Hematopoietic multipotent progenitor cell treated with erythropoietin and hydrocortisone succinate and interleukin-3 and kit ligand, for 8 days (in vitro differentiated cells): ENCODE results near the gene TRIP6.

Source experiments
- DNase-seq: peaks from one replicate; pipeline ENCODE4 v3.0.0-alpha.2; 2015

TRIP6 gene

DNA sequence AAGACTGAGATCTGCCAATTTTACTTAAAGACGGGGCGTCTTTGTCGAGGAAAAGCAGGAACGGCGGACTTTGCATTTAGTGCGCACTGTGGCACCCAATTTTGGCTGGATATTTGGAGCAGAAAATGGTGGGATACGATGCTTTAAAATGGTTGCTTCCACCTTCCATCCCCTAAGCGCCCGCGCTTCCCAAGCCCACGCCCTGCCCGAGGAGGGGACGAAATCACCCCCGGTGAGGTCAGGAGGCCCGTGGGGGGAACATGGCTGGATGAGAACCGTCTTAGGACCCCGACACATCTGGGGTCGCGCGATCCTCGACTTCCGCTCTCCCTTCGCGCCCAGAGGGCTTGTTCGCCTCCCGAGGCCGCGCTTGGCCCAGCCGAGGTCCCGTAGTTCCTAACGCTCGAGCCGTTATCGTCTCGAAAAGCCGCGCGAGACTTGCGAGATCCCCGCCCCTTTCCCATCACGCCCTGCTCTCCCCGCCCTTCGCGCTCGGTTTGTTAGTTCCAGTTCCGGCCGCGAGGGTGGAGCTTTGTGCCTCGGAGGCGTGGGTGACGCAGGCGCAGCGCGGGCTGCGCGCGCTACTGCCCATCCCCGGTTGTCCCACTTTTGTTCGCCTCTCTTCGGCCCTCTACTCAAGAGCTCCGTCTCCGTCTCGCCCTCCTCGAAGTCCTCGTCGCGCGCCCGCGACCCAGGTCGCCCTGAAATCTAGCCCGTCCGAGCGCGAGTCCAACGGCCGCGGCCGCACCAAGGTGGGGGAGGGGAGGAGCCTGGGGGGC is 7.6 kb downstream of the TRIP6 start, which contains the start of gene SRRT:
Gene SRRT (plus strand): TSS at position 527 of the 779 bp plus-strand sequence. CDS start 488 bp downstream, outside the sequence.
- DNase-seq, result peak; percentile 99

DNA sequence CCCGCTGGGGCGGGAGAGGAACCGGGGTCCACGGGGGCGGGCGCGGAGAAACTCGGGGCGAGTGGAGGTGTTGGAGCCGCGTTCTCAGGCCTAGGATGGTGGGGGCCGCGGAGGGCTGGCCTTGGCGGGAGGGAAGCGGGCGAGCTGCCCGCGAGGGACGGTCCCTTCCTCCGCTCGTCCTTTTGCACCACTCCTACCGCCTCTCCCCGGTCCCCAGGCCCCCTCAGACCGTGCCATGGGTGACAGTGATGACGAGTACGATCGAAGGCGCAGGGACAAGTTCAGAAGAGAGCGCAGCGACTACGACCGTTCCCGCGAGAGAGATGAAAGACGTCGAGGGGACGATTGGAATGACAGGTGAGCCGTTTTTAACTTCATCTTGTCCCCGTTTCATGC is 8.2 kb downstream of the TRIP6 start:
- DNase-seq, result peak; percentile 46

DNA sequence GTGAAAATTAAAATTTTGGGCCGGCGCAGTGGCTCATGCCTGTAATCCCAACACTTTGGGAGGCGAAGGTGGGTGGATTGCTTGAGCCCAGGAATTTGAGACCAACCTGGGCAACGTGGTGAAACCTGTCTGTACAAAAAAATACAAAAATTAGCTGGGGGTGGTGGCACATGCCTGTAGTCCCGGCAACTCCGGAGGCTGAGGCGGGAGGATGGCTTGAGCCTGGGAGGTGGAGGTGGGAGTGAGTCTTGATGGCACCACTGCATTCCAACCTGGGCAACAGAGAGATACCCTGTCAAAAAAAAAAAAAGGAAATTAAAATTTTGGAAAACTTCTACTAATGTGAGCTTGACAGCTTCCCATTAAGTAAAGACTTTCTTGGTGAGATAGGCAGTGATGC is 10.8 kb downstream of the TRIP6 start:
- no peak for DNase-seq

DNA sequence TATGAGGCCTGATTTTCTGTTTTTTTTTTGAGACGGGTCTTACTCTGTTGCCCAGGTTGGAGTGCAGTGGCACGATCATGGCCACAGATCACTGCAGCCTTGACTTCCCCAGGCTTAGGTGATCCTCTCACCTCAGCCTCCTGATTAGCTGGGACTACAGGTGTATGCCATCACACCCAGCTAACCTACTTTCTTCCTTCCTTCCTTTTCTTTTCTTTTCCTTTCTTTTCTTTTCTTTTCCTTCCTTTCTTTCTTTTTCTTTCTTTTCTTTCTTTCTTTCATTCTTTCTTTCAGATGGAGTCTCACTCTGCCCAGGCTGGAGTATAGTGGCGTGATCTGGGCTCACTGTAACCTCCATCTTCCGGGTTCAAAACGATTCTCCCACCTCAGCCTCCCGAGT is 11.5 kb downstream of the TRIP6 start:
- no peak for DNase-seq

DNA sequence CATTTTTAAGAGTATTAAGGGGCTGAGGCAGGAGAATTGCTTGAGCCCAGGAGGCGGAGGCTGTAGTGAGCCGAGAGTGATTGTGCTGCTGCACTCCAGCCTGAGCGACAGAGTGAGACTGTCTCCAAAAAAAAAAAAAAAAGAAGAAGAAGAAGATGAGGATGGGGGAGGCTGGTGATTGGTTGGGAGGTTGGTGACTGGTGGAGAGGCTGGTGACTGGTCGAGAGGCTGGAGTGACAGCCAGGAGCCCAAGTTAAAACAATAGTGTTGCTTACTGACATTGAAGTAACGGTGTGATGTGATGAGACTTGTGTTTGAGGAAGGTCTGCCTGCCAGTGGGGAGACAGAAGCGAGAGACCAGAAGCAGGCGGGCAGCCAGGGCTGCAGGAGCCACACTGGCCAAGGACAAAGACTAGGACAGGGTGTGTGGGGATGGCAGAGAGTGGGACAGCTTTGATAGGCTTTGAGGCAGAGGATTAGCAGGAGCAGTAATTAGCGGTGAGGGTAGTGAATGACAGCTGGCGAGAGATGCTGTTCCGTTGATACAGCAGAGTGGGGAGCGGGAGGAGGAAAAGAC is 12.6 kb downstream of the TRIP6 start:
- no peak for DNase-seq

DNA sequence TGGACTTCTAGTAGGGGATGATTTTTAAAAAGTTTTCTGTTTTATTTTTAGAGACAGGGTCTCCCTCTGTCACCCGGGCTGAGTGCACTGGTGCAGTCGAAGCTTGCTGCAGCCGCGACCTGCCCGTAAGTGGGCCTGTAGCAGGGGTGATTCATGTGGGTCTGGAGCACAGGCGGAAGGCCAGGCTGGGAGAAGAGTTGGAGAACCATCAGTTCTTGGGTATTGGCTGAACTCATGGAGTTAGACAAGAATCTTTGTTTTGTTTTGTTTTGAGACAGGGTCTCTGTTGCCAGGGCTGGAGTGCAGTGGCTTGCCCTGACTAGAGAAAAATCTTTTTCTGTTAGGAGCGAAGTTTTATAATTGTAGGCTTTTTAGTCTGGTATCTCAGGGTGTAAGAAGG is 13.5 kb downstream of the TRIP6 start:
- no peak for DNase-seq

DNA sequence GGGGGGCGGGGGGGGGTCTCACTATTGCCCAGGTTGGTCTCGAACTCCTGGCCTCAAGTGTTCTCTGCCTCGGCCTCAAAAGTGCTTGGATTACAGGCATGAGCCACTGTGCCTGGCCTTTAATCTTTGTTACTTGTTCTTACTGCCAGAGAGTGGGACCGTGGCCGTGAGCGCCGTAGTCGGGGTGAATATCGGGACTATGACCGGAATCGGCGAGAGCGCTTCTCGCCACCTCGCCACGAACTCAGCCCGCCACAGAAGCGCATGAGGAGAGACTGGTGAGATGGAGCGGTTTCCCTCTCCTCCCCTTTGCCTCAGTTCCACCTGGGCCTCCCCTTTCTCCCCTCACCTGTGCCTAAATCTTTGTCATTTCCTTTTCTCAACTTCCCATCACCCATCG is 13.9 kb downstream of the TRIP6 start:
- DNase-seq, result no peak

DNA sequence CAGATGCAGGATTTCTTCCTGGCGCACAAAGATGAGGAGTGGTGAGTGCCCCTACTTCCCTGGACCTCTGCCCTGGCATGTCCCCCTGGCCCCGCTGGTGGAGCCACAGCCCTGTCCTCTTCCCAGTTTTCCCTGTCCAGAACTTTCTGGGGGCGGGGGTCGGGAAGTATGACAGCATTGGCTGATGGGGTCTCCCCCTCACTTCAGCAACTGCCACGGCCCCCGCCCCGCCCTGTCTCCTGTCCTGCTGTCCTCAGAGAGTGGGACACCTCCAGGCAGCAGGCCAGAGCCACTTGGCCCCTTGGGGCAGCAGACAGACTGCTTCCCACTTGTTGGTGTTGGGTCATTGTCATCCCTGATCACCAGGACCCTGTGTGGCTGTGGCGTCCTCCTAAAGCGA is 15.0 kb downstream of the TRIP6 start:
- no peak for DNase-seq

DNA sequence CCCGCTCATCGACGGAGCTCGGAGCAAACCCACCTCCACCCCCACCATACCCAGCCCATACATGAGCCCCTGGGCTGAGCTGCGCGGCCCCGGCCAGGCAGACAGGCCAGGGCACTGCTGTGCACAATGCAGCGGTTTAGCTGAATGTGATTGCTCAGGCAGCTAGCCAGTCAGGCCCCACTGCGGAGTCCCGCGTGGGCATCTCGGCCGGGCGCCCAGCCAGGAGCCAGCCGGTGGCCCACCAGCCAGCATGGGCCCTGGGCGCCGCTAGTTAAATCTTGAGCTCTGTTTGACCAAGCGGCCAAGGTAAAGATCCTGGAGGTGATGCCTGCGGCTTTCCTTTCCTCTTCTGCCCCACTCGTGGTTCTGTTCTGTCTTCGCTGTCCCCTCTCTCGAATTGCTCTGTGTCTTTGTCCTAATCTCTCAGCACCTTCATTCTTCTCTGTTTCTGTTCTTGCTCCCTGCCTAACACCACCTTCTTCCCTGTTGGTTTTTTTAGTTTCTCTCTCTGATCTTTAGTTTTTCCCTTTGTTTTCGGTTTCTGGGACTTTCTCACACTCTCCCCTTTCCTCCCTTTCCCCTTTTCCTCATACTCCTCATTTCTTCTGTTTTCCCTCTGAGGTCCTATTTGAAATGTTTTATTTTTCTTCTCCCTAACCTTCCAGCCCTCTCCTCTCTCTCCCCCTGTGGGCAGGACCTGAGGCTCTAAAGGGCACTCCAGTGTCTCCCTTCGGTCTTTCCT is 15.8 kb downstream of the TRIP6 start:
- DNase-seq, result no peak

DNA sequence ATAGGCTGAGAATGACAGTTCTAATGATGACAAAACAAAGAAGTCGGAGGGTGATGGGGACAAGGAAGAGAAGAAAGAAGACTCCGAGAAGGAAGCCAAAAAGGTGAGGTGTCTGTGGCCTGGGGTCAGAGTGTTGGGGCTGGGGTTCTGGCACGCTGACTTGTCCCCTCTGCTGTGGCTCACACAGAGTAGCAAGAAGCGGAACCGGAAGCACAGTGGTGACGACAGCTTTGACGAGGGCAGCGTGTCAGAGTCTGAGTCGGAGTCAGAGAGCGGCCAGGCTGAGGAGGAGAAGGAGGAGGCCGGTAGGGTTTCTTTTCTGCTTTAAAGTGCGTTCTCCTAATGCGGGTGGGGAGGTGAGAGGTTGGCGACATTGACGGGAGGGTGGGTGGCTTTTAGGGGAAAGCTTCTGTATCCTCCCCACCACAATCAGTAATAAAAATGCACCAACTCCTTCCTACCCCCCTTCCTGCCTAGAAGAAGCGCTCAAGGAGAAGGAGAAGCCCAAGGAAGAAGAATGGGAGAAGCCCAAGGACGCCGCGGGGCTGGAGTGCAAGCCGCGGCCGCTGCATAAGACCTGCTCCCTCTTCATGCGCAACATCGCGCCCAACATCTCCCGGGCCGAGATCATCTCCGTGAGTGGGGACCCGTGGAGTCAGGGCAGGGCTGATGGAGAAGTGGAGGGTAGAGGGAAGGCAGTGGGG is 17.7 kb downstream of the TRIP6 start:
- DNase-seq, result no peak

DNA sequence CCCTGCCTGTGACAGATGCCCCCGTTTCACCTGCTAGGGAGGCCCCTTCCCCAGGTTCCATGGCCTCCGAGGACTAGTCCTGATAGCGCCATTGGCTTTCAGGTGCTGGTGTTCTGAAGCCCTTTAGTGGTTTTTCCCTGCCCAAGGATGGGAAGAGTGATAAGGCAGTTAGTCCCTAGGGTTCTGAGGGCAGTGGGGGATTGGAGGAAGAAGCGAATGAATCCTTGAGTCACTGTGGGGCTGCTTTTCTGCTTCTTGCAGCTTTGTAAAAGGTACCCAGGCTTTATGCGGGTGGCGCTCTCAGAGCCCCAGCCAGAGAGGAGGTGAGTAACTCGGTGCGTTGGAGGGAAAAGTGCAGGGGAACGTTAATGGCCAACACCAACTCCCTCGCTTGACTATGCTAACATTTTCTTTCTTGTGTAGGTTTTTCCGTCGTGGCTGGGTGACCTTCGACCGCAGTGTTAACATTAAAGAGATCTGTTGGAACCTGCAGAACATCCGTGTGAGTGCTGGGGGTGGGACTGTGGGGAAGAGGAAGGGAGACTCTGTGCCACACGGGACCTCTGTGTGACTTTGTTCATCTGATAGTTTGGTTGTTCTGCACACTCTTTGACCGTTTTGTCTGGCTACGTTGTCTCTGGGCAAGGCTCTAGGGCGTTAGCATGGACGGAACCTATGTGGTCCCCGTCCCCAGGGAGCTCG is 18.4 kb downstream of the TRIP6 start:
- no peak for DNase-seq

DNA sequence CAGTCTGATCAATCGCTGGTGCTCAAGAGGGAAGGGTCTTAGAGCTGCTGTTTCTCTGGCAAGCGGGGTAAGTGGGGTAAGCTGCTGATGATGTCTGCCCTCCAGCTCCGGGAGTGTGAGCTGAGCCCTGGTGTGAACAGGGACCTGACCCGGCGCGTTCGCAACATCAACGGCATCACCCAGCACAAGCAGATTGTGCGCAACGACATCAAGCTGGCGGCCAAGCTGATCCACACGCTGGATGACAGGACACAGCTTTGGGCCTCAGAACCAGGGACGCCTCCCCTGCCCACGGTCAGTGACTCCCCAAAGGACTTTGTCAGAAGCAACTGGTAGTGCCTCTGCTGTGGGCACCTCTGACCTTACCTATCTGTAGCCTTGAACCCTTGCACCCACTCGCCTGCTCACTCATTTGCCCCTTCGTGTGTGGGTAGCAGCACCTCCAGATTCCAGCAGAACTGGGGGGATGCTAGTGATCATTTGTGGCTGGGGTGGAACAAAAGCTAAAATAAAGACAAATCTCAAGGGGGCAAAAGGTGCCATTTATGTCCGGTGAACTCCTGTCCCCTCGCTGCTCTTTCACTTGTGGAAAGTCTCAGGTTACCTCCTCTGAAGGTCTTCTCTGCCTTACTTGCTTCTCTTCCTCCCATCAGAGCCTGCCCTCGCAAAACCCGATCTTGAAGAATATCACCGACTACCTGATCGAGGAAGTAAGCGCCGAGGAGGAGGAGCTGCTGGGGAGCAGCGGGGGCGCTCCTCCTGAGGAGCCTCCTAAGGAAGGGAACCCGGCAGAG is 19.2 kb downstream of the TRIP6 start:
- DNase-seq, result no peak

DNA sequence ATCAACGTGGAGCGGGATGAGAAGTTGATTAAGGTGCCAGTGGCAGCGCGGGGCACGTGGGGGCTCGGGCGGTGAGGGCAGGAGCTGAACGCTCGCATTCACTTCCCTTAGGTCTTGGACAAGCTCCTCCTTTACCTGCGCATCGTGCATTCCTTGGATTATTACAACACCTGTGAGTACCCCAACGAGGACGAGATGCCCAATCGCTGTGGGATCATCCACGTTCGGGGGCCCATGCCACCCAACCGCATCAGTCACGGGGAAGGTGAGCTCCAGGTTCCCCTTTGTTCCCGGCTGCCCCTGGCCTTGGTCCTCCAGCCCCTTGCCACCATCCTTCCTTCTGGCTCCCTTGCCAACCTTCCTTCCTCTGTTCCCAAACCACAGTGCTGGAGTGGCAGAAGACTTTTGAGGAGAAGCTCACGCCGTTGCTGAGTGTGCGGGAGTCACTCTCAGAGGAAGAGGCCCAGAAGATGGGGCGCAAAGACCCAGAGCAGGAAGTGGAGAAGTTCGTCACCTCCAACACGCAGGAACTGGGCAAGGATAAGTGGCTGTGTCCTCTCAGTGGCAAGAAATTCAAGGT is 19.8 kb downstream of the TRIP6 start:
- DNase-seq, result no peak

DNA sequence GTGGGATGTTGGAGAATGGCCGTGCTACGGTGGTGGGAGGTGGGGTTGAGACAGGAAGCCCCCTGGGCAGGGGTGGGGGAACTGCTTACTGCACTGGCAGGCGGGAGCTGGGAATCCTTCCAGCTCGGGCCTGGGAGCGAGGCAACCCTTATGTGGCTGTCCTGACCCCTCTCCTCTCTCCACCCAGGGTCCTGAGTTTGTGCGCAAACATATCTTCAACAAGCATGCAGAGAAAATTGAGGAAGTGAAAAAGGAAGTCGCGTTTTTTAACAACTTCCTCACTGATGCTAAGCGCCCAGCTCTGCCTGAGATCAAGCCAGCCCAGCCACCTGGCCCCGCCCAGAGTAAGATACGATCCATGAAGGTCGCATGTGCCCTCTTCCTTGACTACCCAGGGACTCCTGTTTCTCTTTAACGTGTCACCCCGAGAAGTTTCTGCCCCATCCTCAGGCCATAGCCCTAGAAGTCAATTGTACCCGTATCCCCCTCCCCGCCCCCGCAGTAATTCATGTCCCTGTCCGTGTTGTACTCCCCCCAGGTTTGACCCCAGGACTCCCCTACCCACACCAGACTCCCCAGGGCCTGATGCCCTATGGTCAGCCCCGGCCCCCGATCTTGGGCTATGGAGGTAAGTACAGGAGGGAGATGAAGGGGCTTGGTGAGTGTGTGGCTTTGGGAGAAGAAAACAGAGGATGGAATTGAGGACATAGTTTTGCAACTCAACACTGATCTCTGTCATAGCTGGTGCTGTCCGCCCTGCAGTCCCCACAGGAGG is 20.5 kb downstream of the TRIP6 start:
- DNase-seq, result peak; percentile 76

DNA sequence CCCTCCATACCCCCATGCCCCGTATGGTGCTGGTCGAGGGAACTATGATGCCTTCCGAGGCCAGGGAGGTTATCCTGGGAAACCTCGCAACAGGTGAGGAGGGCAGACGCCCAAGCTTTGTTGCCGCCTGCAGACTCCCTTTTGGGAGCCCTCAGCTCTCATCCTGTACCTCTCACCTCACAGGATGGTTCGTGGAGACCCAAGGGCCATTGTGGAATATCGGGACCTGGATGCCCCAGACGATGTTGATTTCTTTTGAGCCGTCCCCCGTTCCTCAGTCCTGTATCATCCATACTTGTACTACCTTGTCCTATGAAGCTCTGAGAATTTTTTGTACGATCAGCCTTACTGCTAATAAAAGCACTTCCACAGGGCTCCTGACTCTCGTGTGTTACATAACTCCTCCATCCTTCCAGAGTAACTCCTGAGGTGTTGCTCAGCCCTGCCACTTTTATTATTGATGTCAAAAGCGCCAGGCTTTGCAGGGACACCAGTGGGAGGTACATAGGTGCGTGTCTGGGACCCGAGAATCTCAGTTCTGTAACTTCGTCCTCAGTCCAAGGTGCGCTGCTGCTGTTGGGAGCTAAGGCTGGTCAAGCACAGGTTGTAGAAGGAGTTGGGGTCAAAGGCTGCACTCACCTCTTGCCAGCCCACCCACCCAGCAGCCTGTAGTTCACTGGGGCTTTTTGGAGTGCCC is 21.3 kb downstream of the TRIP6 start:
- no peak for DNase-seq

DNA sequence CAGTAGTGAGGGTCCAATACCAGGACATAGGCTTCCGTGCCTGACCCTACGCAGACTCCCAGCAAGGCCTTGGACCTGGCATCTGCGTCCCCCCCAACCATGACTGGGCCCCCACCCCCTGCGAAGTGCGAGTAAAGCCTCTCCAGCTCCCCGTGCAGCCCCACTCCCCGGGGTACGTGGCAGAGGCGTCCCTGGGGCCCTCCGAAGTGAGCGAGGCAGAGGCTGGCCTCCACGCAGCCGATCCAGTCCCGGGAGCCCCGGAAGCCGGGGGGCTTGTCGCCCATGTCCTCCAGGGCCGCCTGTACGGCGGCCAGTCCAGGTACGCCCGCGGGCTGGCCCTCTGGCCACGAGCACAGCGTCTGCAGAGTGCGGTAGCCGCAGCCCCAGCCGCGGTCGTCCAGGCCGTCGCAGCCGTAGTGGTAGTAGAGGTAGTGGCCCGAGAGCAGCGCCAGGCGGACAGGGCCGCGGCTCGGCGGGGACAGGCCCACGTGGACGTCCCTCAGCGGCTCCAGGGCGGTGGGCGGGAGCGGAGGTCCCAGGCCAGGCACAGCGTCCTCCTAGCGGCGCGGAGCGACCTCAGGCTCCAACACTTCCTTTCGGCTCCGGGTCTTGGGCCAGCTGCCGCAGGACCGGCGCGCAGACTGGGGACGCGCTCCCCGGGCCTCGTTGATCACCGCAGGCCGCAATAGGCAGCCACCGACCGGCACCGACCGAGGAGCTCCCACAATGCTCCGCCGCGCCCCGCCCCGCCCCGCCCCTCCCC is 22.0 kb downstream of the TRIP6 start, which contains the start of gene UFSP1:
Gene UFSP1 (minus strand): TSS at position 728 of the 763 bp plus-strand sequence. CDS start 444 bp downstream, at position 284.
- no peak for DNase-seq

DNA sequence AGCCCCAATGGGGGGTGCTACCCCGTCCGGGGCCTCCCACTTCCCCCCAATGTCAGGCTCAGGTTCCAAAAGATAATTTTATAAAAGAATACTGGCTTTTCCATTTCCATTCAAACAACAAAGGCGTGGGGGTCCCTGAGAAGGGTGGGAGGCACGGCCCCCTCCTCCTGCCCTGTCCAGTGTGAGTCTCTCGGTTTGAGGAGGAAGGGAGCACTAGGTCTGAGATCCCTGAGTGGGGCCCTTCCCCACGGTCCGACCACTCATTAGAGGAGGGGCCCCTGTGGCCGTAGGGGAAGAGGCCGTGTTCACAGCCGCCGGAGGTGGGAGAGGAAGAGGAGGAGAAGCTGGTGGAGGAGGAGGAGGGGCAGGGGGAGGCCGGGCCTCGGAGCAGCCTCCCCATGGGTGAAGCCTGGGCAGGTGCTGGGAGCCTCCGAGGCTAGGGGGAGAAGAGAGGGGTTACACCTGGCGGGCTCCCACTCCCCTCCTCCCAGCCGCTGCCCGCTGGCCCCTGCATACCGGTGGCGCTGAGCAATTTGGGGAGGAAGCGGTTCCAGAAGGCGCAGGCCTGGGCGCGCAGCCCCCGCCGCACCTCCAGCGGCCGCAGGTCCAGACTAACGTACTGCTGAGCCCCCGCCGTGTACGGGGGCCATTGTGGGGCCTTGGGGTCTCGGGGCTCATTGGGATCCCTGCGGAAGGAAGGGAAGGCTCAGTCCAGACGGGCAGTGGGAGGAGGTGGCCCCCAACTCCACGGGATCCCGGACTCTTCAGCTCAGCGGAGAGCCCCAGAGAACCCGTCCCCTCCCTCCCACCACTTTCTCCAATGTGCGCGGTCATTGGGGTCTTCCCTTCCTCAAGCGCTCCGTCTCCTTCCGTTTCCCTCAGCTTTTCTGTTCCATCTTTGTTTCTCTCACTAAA is 23.7 kb downstream of the TRIP6 start:
- peak; percentile 8 for DNase-seq
